GM12891 (cell line): ENCODE measurements around the gene TIAL1.

Experiments
- DNase-seq: peaks from one replicate; pipeline ENCODE4 v3.0.0; 2011; ENCODE audit warnings: low spot score; ENCODE audit not compliant: insufficient read length
- FAIRE-seq: peaks from 2 replicates; lab custom pipeline; 2011; peaks lifted over from hg19 to GRCh38; lab: Jason Lieb, UNC
- PAX5 ChIP-seq: IDR thresholded peaks from 2 replicates; pipeline ENCODE4 v1.6.1; 2011; ENCODE audit warnings: low read length, moderate library complexity, mild to moderate bottlenecking; ENCODE audit not compliant: insufficient read depth, severe bottlenecking
- POLR2A ChIP-seq: IDR thresholded peaks from 2 replicates; pipeline ENCODE4 v1.6.1; 2011; ENCODE audit warnings: low read depth, low read length, control low read depth
- POLR2AphosphoS5 ChIP-seq: IDR thresholded peaks from 2 replicates; pipeline ENCODE4 v1.6.1; 2011; ENCODE audit warnings: low read depth, low read length, control low read depth
- POU2F2 ChIP-seq: IDR thresholded peaks from 2 replicates; pipeline ENCODE4 v1.6.1; 2011; ENCODE audit warnings: low read depth, mild to moderate bottlenecking, control low read depth, low read length, moderate library complexity
- SPI1 ChIP-seq: IDR thresholded peaks from 2 replicates; pipeline ENCODE4 v1.6.1; 2011; ENCODE audit warnings: low read depth, low read length, control low read depth
- TAF1 ChIP-seq: IDR thresholded peaks from 2 replicates; pipeline ENCODE4 v1.6.1; 2011; ENCODE audit warnings: low read depth, low read length, control low read depth

The TIAL1 gene

GRCh38 chr10:119616882-119617570 lies 20.3 kb upstream of the TIAL1 start:
- TF ChIP-seq POLR2A (no peak), POLR2AphosphoS5 (no peak), TAF1 (no peak), SPI1 (no peak), PAX5 (no peak), POU2F2 (no peak)
- FAIRE-seq (no peak), DNase-seq (no peak)

DNA sequence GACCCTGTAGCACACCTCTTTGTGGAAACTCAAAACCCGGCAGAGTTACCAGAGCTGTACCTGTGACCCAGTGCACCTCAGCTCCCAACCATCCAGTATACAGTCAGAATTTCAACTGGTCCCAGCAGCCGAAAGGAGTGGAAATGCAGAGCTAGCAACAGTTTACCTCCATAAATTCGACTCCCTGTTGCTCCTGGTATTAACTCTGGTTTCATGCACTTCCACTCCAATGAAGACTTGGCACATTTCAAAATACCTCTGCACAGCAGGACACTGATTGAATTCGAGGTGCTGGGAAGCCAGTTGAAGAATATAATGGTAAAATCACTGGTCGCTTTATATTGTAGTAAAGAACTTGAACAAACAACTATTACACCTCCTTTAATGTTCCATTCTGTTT lies 17.9 kb upstream of the TIAL1 start:
- FAIRE-seq, result no peak
- no peak for DNase-seq
- TF ChIP-seq PAX5, result no peak
- no peak for TF ChIP-seq TAF1
- no peak for TF ChIP-seq POLR2A
- no peak for TF ChIP-seq SPI1
- TF ChIP-seq POLR2AphosphoS5, result no peak
- no peak for TF ChIP-seq POU2F2

DNA sequence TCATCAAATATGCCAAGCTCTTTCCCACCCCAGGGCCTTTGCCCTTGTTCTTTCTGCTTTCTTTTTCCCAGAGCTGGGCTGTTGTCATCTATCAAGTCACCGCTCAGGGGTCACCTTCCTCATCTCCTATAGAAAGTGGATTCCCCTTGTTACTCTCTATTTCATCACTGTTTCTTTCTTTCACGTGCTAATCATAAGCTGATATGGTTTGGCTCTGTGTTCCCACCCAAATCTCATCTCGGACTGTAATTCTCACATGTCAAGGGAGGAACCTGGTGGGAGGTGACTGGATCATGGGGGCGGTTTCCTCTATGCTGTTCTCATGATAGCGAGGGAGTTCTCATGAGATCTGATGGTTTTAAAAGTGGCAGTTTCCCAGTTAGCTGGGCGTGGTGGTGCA lies 17.0 kb upstream of the TIAL1 start:
- FAIRE-seq, result no peak
- no peak for DNase-seq
- TF ChIP-seq POLR2AphosphoS5, result no peak
- TF ChIP-seq PAX5, result no peak
- no peak for TF ChIP-seq SPI1
- TF ChIP-seq POU2F2, result no peak
- TF ChIP-seq TAF1, result no peak
- no peak for TF ChIP-seq POLR2A

DNA sequence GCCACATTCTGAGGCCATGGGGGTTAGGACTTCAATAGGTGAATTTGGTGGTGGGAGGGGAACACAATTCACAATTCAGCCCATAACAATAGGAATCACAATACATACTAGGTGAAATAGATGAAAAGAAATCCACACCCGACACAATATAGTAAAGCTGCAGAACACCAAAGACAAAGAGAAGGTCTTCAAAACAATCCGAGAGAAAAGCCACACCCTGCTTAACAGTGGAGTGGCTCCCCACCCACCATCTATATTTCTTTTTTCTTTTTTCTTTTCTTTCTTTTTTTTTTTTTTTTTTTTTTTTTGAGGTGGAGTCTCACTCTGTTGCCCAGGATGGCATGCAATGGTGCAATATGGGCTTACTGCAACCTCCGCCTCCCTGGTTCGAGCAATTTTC lies 14.7 kb upstream of the TIAL1 start:
- DNase-seq, result no peak
- no peak for FAIRE-seq
- TF ChIP-seq POLR2A (no peak), SPI1 (no peak), PAX5 (no peak), POLR2AphosphoS5 (no peak), TAF1 (no peak), POU2F2 (no peak)

DNA sequence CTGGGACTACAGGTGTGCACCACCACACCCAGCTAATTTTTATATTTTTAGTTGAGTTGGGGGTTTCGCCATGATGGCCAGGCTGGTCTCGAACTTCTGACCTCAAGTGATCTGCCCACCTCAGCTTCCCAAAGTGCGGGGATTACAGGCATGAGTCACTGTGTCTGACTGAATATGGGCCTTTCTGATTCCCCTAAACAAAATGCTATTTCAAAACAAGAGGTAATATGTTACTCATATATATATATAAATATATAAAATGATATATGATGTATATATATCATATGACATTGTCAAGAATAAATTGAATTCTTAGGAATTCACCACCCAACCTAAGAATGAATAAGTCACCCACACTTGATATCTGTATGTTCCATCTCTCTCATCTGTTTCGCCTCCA lies 12.8 kb upstream of the TIAL1 start:
- FAIRE-seq (no peak), DNase-seq (no peak)
- TF ChIP-seq PAX5 (no peak), POLR2A (no peak), TAF1 (no peak), SPI1 (no peak), POU2F2 (no peak), POLR2AphosphoS5 (no peak)

- FAIRE-seq (peak; percentile 54), DNase-seq (no peak)
- TF ChIP-seq POLR2A (no peak), POLR2AphosphoS5 (no peak), POU2F2 (no peak), PAX5 (no peak), SPI1 (no peak), TAF1 (no peak)
Measured at GRCh38 chr10:119608316-119609155, 11.8 kb upstream of the TIAL1 start.

DNA sequence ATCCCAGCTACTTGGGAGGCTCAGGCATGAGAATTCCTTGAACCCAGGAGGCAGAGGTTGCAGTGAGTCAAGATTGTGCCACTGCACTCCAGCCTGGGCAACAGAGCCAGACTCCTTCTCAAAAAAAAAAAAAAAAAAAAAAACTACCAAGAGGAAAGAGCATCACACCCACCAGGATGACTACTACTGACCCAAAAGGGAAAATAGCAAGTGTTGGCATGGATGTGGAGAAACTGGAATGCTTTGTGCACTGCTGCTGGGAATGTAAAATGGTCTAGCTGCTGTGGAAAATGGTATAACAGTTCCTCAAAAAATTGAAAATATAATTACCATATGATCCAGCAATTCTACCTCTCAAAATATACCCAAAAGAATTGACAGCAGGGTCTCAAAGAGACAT lies 7.7 kb upstream of the TIAL1 start:
- FAIRE-seq (no peak), DNase-seq (no peak)
- TF ChIP-seq PAX5, result no peak
- TF ChIP-seq SPI1, result no peak
- TF ChIP-seq POLR2A, result no peak
- no peak for TF ChIP-seq POU2F2
- TF ChIP-seq TAF1, result no peak
- TF ChIP-seq POLR2AphosphoS5, result no peak

GRCh38 chr10:119602241-119603095 lies 5.7 kb upstream of the TIAL1 start:
- no peak for TF ChIP-seq PAX5
- no peak for TF ChIP-seq POU2F2
- TF ChIP-seq POLR2AphosphoS5, result no peak
- no peak for TF ChIP-seq TAF1
- TF ChIP-seq POLR2A, result no peak
- no peak for TF ChIP-seq SPI1
- peak; percentile 58 for FAIRE-seq
- DNase-seq, result no peak

DNA sequence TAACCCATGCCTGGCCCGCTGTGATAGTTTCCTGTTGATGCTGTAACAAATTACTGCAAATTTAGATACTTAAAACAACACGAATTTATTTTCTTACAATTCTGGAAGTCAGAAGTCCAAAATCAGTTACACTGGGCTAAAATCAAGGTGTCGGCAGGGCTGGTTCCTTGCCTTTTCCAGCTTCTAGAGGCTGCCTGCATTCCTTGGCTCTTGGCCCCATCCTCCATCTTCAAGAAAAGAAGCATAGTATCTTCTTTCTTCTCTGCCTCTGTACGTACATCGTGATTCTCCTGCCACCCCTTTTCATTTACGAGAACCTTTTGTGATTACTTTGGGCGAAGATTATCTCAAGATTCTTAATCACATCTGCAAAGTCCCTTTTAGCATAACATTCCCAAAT lies 1.6 kb upstream of the TIAL1 start:
- TF ChIP-seq TAF1 (no peak), POLR2AphosphoS5 (no peak)
- FAIRE-seq, result peak; percentile 54

More for the DNA sequence above, 1.6 kb upstream of the TIAL1 start:
- no peak for DNase-seq
